Myocyte (in vitro differentiated cells): Measurements from ENCODE around the gene TNIK. TPM values are rescaled to one million over a fixed set of nuclear protein-coding genes. Genes with fewer than 3 reads are reported as not detected.
A peak's percentile ranks its signal among the peaks of the same experiment; 100 is the strongest.

Experiments
- DNase-seq: peaks from one replicate; pipeline ENCODE4 v3.0.0-alpha.2; 2012; ENCODE audit warnings: low read depth
- polyA plus RNA-seq: library from polyadenylated mRNA; unstranded; fragments of >200 nt; gene quantifications from one replicate; pipeline ENCODE4 v1.2.1, GENCODE V29; 2012; ENCODE audit warnings: missing spikeins
- total RNA-seq: library from RNA; depleted of rRNA; stranded (reverse); fragments of >200 nt; gene quantifications from 2 replicates; pipeline ENCODE4 v1.2.3, GENCODE V29; 2014

The TNIK gene
- total RNA-seq, result 4.1 and 6.7 TPM in 2 replicates
- polyA plus RNA-seq, result 3.4 TPM

DNA sequence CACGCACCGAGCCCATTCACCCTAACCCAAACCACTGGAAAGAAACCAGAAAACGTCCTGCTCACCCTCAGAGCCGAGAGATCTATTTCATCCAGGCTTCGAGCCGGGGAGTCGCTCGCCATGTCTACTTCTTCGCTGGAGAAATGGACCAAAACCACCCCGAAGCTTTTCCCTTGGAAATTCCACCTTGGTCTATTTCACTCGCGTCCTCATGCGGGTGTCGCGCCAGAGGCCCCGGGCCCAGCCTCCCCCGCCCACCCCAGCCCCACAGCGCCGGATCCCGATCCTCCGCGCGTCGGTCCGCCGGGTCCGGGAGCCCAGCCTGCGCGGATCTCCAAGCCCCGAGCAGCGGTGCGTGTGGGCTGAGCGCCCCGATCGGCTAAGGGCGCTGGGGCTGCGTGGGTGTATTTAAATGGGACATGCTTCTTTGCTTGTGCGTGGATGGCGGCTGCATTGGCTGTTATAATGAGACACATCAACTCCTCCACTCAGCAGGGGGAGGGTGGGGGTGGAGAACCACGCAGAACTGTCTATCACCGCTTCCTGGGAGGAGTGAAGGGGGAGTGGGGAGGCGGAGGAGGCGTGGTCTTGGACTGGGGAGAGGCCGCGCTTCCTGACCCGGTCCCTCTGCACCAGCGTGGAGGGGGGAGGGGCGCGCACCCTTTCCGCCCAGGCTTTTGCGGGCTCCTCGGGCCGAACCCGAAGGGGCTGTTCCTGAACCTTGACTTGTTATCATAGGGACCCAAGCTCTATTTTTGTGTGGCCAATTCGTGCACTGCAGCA lies at the start of gene TNIK:
TSS of gene TNIK (minus strand) at position 464 of the 783 bp plus-strand sequence. CDS start at position 122, 342 bp downstream.
- peak; percentile 90 for DNase-seq

- peak; percentile 88 for DNase-seq
Measured at GRCh38 chr3:171508676-171509075, 48.5 kb upstream of the TNIK start.

- no peak for DNase-seq
Measured at GRCh38 chr3:171508206-171508605, 48.0 kb upstream of the TNIK start.

- DNase-seq, result no peak
Measured at GRCh38 chr3:171506743-171507319, 46.6 kb upstream of the TNIK start.

- DNase-seq, result no peak
Measured at GRCh38 chr3:171505822-171506333, 45.7 kb upstream of the TNIK start.

- no peak for DNase-seq
Measured at GRCh38 chr3:171504376-171504775, 44.2 kb upstream of the TNIK start.

DNA sequence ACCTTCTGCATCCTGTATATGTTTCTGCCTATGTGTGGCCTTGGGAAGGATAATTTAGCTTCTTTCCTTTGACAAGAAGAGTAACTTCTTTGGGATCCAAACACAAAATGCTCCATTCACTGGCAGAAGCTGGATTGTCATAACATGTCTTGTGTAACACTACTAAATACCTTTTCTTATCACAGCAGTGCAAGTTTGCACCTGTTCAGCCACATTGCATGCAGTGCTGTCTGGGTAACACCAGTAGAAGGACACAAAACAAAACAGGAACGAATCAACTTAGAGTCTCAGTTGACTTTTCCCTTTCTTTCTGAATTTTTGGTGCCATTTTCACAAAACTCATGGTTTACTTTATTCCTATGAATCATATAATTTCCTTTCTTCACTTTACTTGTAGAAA lies 43.6 kb upstream of the TNIK start:
- peak; percentile 51 for DNase-seq

- DNase-seq, result no peak
Measured at GRCh38 chr3:171498921-171499320, 38.7 kb upstream of the TNIK start.

DNA sequence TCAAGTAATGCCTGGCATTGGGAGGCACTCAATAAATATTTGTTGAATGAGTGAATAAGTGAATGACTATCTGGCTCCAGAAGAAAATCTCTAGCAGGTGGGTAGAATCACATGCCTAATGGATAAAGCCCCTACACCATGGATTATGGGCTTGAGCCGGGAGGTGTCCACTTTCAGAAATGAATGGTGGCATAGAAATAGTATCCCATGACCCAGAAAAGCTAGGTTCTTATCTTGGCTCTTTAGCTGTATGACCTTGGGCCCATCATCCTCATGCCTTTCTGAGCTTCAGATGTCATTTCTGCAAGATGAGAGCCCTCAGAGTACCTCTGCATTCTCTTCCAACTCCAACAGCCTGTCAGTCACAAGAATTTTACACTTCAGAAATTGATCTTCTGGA lies 37.3 kb upstream of the TNIK start:
- DNase-seq, result no peak

DNA sequence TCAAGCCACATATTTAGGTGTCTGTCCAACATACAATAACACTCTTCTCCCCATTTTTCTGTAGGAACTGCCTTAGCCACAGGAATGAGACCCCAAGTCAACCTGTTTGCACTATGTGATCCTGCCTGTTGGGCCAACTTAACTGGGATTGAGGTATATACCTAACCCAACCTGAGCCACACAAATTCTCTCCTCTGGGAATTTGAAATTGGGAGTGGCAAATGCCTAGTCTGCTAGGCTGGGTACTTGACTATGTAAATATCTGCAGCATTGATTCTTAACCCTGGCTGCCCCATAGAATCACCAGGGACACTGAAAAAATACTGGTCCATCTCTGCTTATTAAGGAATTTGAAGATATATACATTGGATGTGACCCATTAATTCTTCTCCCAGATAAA lies 35.2 kb upstream of the TNIK start:
- DNase-seq, result no peak

DNA sequence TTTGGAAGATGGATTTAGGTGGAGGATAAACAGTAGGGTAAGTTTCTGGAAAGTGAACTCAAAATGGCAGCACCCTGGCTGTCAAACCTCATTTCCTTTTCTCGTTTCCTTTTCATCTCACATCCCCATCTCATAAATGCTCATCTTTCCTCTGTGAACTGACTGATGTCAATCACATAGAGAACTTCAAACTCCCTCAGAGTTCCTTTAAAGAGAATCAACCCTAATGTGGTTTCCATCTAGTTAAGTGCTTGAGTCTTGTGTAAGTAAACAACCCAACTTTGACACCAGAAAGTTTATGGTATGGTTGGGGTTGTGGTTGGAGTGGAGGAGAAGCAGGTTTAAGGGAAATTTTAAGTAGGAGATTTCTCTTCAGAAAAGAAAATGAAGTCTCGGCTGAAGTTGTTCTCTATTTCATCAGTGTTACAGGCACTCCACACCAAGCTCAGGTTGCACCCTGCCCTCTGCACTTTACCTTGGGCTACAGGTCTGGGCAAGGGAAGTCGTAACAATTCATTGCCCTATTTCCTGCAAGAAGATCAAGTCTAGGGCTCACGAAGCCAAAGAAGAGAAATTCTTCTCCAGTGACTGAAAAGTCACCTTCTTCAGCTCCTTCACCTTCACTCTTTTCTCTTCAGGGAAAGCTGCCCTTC lies 34.4 kb upstream of the TNIK start:
- no peak for DNase-seq

GRCh38 chr3:171491361-171491760 lies 31.2 kb upstream of the TNIK start:
- no peak for DNase-seq

GRCh38 chr3:171490901-171491300 lies 30.7 kb upstream of the TNIK start:
- DNase-seq, result no peak

GRCh38 chr3:171489348-171489747 lies 29.1 kb upstream of the TNIK start:
- DNase-seq, result no peak

DNA sequence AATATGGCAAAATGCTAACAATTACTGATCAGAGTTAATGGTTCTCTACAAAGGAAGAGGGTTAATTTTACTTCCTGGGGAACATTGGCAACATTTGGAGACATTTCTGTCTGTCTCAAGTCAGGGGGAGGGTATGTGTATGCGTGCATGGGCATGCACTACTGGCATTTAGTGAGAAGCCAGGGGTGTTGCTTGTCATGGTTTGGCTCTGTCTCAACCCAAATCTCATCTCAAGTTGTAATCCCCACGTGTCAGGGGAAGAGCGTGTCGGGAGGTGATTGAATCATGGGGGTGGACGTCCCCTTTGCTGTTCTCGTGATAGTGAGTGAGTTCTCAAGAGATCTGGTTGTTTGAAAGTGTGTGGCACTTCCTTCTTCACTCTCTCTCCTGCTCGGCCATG lies 28.3 kb upstream of the TNIK start:
- DNase-seq, result no peak

DNA sequence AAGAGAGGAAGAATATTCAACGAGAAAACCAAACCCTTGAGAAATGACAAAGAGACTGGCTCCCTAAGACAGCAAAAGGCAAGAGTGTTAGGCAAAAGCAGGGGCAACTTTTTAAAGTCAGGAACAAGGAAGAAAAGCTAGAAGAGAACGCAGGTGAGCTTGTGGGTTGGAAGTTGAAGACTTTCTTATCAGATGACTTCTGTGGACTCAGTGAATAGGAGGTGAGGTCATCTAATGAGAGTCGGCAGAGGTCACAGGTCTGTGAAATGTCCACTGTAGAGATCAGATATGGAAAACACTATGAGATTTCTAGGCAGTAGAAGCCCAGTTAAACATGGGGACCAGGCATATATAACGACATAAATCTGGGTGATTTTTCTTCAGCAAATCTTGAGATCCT lies 27.2 kb upstream of the TNIK start:
- no peak for DNase-seq

- DNase-seq, result no peak
Measured at GRCh38 chr3:171485338-171485737, 25.1 kb upstream of the TNIK start.

- DNase-seq, result no peak
Measured at GRCh38 chr3:171481011-171481410, 20.8 kb upstream of the TNIK start.

DNA sequence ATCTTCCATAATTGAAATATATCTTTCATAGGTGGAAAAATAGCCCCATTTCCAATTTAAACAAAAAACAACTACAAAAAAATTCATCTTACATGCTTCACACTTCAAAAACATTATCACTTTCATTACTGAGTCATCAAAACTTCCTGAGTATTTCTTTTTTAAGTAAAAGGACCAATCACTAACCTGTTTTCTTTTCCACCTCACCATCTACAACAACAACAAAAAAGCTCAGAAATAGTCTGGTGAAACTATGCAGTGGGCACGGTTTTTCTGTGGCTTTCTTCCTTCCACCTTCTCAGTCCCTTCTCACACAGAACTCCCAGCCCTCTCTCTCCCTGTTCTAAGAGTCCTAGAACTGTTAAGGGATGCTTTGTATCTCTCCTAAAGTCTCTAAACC lies 20.3 kb upstream of the TNIK start:
- no peak for DNase-seq

GRCh38 chr3:171476532-171477102 lies 16.4 kb upstream of the TNIK start:
- no peak for DNase-seq

DNA sequence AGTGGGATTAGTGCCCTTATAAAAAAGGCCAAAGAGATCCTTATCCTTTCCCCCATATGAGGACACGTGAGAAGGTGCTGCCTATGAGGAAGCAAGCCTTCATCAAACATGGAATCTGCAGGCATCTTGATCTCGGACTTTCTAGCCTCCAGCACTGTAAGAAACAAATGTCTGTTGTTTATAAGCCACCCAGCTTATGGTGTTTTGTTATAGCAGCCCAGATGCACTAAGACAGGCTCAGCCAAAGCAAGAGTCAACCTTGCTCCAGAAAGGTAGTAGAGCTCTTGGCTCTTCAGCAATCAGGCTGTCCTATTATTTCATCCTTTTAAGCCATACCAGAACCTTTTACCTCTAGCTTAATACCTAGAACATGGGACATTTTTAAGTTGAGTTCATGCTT lies 12.3 kb upstream of the TNIK start:
- no peak for DNase-seq

GRCh38 chr3:171470714-171471227 lies 10.6 kb upstream of the TNIK start:
- DNase-seq, result no peak
